Endothelial cell of umbilical vein (primary cell): Measurements from ENCODE around the gene UCK1. TPM values are rescaled to one million over a fixed set of nuclear protein-coding genes. Genes with fewer than 3 reads are reported as not detected.

Experiments used
- BruUV-seq: library from RNA; stranded (reverse); fragments of 400-500 nt; replicated peaks from 2 replicates; lab custom pipeline; 2021; lab: Mats Ljungman, UMichigan
- CTCF ChIA-PET: fragments of 300-600, 350-600 bp; sonication (Branson Sonifier 250); formaldehyde crosslinking; loops from one replicate; lab custom pipeline; 2021; ENCODE audit warnings: antibody characterized with exemption, inconsistent platforms; lab: Charles Lee
- POLR2A ChIA-PET: fragments of 300-600, 350-600 bp; sonication (Branson Sonifier 250); formaldehyde crosslinking; loops from one replicate; lab custom pipeline; 2021; ENCODE audit warnings: antibody characterized with exemption, inconsistent platforms; lab: Charles Lee
- DNase-seq: peaks from one replicate; pipeline ENCODE4 v3.0.0-alpha.2; 2011; ENCODE audit warnings: low read depth, low spot score
- FAIRE-seq: peaks from 2 replicates; lab custom pipeline; 2011; peaks lifted over from hg19 to GRCh38; lab: Jason Lieb, UNC
- H2AFZ ChIP-seq: 2 replicates; pipeline ENCODE4 v1.6.0; 2012; ENCODE audit warnings: low read depth, low read length, control low read depth, inconsistent platforms
- H3K27ac ChIP-seq: 2 replicates; pipeline ENCODE4 v1.5.1; 2011; ENCODE audit warnings: low read depth, mild to moderate bottlenecking, control low read depth, low read length, moderate library complexity; ENCODE audit not compliant: insufficient read depth
- H3K27me3 ChIP-seq, 2 experiments: 2 replicates each; pipeline versions ENCODE4 v1.6.0 to v1.6.1; 2011; ENCODE audit warnings: low read length in 2 of 2, mixed read lengths in 1 of 2; ENCODE audit not compliant: control insufficient read depth in 2 of 2, insufficient read depth in 2 of 2
- H3K36me3 ChIP-seq, 2 experiments: 2 replicates in 1 of 2; 3 replicates in 1 of 2; pipeline ENCODE4 v1.5.1; 2011; ENCODE audit warnings: low read length in 2 of 2, mild to moderate bottlenecking in 1 of 2, moderate library complexity in 1 of 2; ENCODE audit not compliant: control insufficient read depth in 2 of 2, insufficient read depth in 2 of 2; ENCODE audit errors: extremely low read depth in 1 of 2
- H3K4me1 ChIP-seq: 3 replicates; pipeline ENCODE4 v1.5.1; 2011; ENCODE audit warnings: mild to moderate bottlenecking, low read length; ENCODE audit not compliant: control insufficient read depth, insufficient read depth; ENCODE audit errors: extremely low read depth
- H3K4me2 ChIP-seq: 2 replicates; pipeline ENCODE4 v1.6.1; 2011; ENCODE audit warnings: low read length, control low read depth, mixed read lengths; ENCODE audit not compliant: insufficient read depth
- H3K4me3 ChIP-seq, 3 experiments: fragments of 200-600 bp in 1 of 3; sonication (generic), shearing (Covaris generic) in 1 of 3; replicated peaks in 1 of 3; 2 replicates each; pipeline ENCODE4 v1.5.1; 2011 to 2016; ENCODE audit warnings: control low read depth in 3 of 3, low read length in 3 of 3, mild to moderate bottlenecking in 2 of 3, inconsistent platforms in 1 of 3, low read depth in 1 of 3, moderate library complexity in 1 of 3; ENCODE audit not compliant: insufficient read depth in 1 of 3
- H3K79me2 ChIP-seq: 2 replicates; pipeline ENCODE4 v1.6.0; 2012; ENCODE audit warnings: low read length, inconsistent platforms; ENCODE audit not compliant: control insufficient read depth, insufficient read depth
- H3K9ac ChIP-seq: replicated peaks from 2 replicates; pipeline ENCODE3; 2011; ENCODE audit warnings: low read length, control low read depth; ENCODE audit not compliant: insufficient read depth; ENCODE audit errors: extremely low read depth
- H3K9me1 ChIP-seq: replicated peaks from 3 replicates; pipeline ENCODE4 v1.6.0; 2011; ENCODE audit warnings: mild to moderate bottlenecking, low read length; ENCODE audit not compliant: control insufficient read depth, insufficient read depth; ENCODE audit errors: extremely low read depth
- H3K9me3 ChIP-seq: replicated peaks from 2 replicates; pipeline ENCODE4 v1.5.1; 2012; ENCODE audit warnings: low read length, inconsistent platforms; ENCODE audit not compliant: control insufficient read depth, insufficient read depth
- H4K20me1 ChIP-seq: replicated peaks from 2 replicates; pipeline ENCODE3; 2011; ENCODE audit warnings: mild to moderate bottlenecking, low read length; ENCODE audit not compliant: control insufficient read depth, insufficient read depth; ENCODE audit errors: extremely low read depth
- CTCF ChIP-seq, 2 donors: IDR thresholded peaks; 1 replicate in 1 of 2; 2 replicates in 1 of 2; pipeline ENCODE4 v1.5.1; 2011; ENCODE audit warnings: low read length in 2 of 2, mild to moderate bottlenecking in 2 of 2, moderate library complexity in 2 of 2, control low read depth in 1 of 2, inconsistent platforms in 1 of 2, low read depth in 1 of 2; ENCODE audit not compliant: insufficient read depth in 1 of 2; ENCODE audit errors: extremely low read depth in 1 of 2
- EZH2 ChIP-seq: IDR thresholded peaks from 2 replicates; pipeline ENCODE4 v1.6.1; 2012; ENCODE audit warnings: borderline replicate concordance, low read depth, mild to moderate bottlenecking, moderate library complexity, low read length, inconsistent platforms; ENCODE audit not compliant: severe bottlenecking
- FOS ChIP-seq: IDR thresholded peaks from 2 replicates; pipeline ENCODE4 v1.6.1; 2011; ENCODE audit warnings: mild to moderate bottlenecking, low read length, moderate library complexity, borderline replicate concordance; ENCODE audit not compliant: insufficient read depth
- GATA2 ChIP-seq: IDR thresholded peaks from 2 replicates; pipeline ENCODE4 v1.7.0; 2011; ENCODE audit warnings: low read depth, mild to moderate bottlenecking, moderate library complexity, mixed read lengths, low read length; ENCODE audit not compliant: insufficient read length, insufficient read depth
- JUN ChIP-seq: IDR thresholded peaks from 2 replicates; pipeline ENCODE4 v1.6.1; 2011; ENCODE audit warnings: borderline replicate concordance, low read depth; ENCODE audit not compliant: insufficient read length, insufficient read depth
- MAX ChIP-seq: IDR thresholded peaks from 2 replicates; pipeline ENCODE4 v1.6.1; 2011; ENCODE audit not compliant: insufficient read depth, insufficient read length
- MYC ChIP-seq: IDR thresholded peaks from one replicate; pipeline ENCODE4 v1.6.1; 2011; ENCODE audit warnings: mild to moderate bottlenecking, low read depth, low read length
- POLR2A ChIP-seq: IDR thresholded peaks from 2 replicates; pipeline ENCODE4 v1.6.1; 2012; ENCODE audit warnings: low read depth, mild to moderate bottlenecking, control low read depth, low read length
- POLR2AphosphoS5 ChIP-seq: IDR thresholded peaks from 2 replicates; pipeline ENCODE4 v1.6.1; 2012; ENCODE audit warnings: low read depth, mild to moderate bottlenecking, control low read depth, low read length, moderate library complexity; ENCODE audit not compliant: insufficient read depth
- dilution Hi-C: fragments of 300-500 bp; cut with MboI; formaldehyde crosslinking; loops from one replicate; pipeline ENCODE4 v1.15.0; 2019; ENCODE audit warnings: low sequenced_read_pairs; ENCODE audit not compliant: extremely low pct_ligation_motif_present
- intact Hi-C: fragments of 100-400 bp; cut with micrococcal nuclease; formaldehyde crosslinking; loops from one replicate; pipeline ENCODE4 v1.10.0; 2022
- polyA plus RNA-seq, 4 experiments: library from polyadenylated mRNA; depleted of rRNA in 3 of 4; stranded (reverse) in 3 of 4; unstranded in 1 of 4; fragments of >200 nt; gene quantifications; 2 replicates each; pipeline versions ENCODE4 v1.2.1 to v1.2.3, GENCODE V29; 2011 to 2012; ENCODE audit warnings: missing spikeins in 1 of 4
- total RNA-seq: library from RNA; stranded (reverse); gene quantifications from 2 replicates; pipeline ENCODE4 v1.2.3, GENCODE V29; 2021

The UCK1 gene
- total and polyA plus RNA-seq, 2 donors (not counting 3 experiments of a cell fraction or from before 2014, with no cell fraction given), result 23.6 to 30.1 TPM

GRCh38 chr9:131557855-131558548, 26.9 kb upstream of the UCK1 start:
- no peak for FAIRE-seq
- no peak overlapping the region for H3K9ac ChIP-seq
- POLR2A ChIA-PET, result no interaction called here
- intact Hi-C loops, result no loop called here
- no peaks in the 10 kb centered on the region for H3K9me3 ChIP-seq
- BruUV-seq, result no TSS peak
- no peak overlapping the region for H3K27ac ChIP-seq
- H3K79me2 ChIP-seq, result no peaks in the 10 kb centered on the region
- peaks cover 13 to 17% of the 10 kb centered on the region in 2 experiments for H3K27me3 ChIP-seq
- H3K4me2 ChIP-seq, result no peak overlapping the region
- H3K4me1 ChIP-seq, result no peaks in the 10 kb centered on the region
- no peak overlapping the region for H3K4me3 ChIP-seq
- no peak for DNase-seq
- no peaks in the 10 kb centered on the region for H4K20me1 ChIP-seq
- CTCF ChIA-PET, result no interaction called here
- dilution Hi-C loops, result no loop called here
- no peaks in the 10 kb centered on the region for H3K36me3 ChIP-seq
- H2AFZ ChIP-seq, result no peak overlapping the region
- no peak for TF ChIP-seq POLR2A
- H3K9me1 ChIP-seq, result no peaks in the 10 kb centered on the region

- Histone ChIP-seq H3K9me1 (no peaks in the 10 kb centered on the region), H3K4me3 (no peak overlapping the region), H3K27me3 (peaks cover 14 to 19% of the 10 kb centered on the region in 2 experiments), H3K36me3 (no peaks in the 10 kb centered on the region), H3K79me2 (no peaks in the 10 kb centered on the region), H4K20me1 (no peaks in the 10 kb centered on the region), H3K27ac (no peak overlapping the region), H3K9ac (no peak overlapping the region), H3K4me2 (no peak overlapping the region), H2AFZ (no peak overlapping the region), H3K4me1 (no peaks in the 10 kb centered on the region), H3K9me3 (no peaks in the 10 kb centered on the region)
- FAIRE-seq (no peak), DNase-seq (no peak)
- dilution Hi-C loops, result no loop called here
- intact Hi-C loops, result no loop called here
- BruUV-seq, result no TSS peak
- ChIA-PET CTCF (interaction anchor here (0.7 kb wide), 1 partner anchor 9 kb away, joined by 3 read pairs; no protein-coding TSS in a partner anchor), POLR2A (no interaction called here)
- TF ChIP-seq POLR2A (no peak), JUN (no peak), CTCF (IDR thresholded peaks at IDR 0.05; ENCODE audit: extremely low read depth in 1 of 2, insufficient read depth in 1 of 2, low read depth in 1 of 2, low read length in 2 of 2) (no peak), EZH2 (no peak), MYC (no peak), MAX (no peak), FOS (no peak), POLR2AphosphoS5 (no peak), GATA2 (no peak)
Measured at GRCh38 chr9:131555841-131556673, 25.0 kb upstream of the UCK1 start.
